Stimulated activated memory B cell treated with anti-CD40 and anti-IgM and Interleukin-4, amounts not matched to agents 10 μg/mL and 1 μg/mL and 100 μg/mL, for 72 hours (primary cell): ENCODE measurements around the gene C10orf71.

Experiments used
- ATAC-seq: fragments of 150-1000 bp; cut with Tn5 transposase; 2 replicates; pipeline ENCODE4 v1.10.0; 2021
- H3K27ac Mint-ChIP-seq: one replicate; pipeline ENCODE4 v1.8.0; 2022; ENCODE audit warnings: mild to moderate bottlenecking, mixed read lengths
- H3K27me3 Mint-ChIP-seq: one replicate; pipeline ENCODE4 v1.8.0; 2022; ENCODE audit warnings: mixed read lengths
- H3K36me3 Mint-ChIP-seq: one replicate; pipeline ENCODE4 v1.8.0; 2022; ENCODE audit warnings: mixed read lengths
- H3K4me1 Mint-ChIP-seq: one replicate; pipeline ENCODE4 v1.8.0; 2022; ENCODE audit warnings: mixed read lengths
- H3K4me3 Mint-ChIP-seq: one replicate; pipeline ENCODE4 v1.8.0; 2022; ENCODE audit warnings: mild to moderate bottlenecking, moderate library complexity, mixed read lengths
- H3K9me3 Mint-ChIP-seq: one replicate; pipeline ENCODE4 v1.8.0; 2022; ENCODE audit warnings: mixed read lengths

C10orf71 gene

DNA sequence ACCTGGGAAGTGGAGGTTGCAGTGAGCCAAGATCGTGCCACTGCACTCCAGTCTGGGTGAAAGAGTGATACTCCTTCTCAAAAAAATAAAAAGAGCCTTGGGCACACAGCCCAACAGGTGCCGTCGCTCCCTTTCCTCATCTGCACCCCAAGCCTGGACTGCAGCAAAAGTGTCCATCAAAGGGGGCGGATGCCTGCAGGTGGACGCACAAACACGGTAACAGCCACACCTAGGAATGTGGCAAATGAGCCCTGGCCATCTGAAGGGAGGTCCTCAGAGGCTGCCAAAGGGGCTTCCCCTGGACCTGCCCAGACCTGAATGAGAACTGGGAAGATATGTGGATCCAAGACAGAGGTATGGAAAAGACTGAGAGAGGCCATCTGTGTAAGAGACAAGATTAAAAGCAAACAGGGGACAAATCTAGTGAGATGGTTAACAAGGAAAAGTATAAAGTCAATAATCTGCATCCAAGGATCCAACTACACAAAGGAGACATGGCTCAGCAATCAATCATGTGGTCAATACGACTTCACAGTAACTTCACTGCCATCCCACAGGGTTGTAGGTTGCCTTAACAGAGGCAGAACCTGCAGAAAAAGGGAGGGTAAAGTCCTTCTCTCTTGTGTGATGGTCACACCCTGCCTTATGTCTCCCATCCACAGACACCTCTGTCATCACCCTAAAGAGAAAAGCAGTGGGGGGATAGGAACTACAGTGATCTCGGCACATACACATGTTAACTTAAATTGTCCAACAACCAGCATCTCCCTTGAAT, 71.5 kb downstream of the C10orf71 start:
- no peaks in the 10 kb centered on the region for H3K27me3 Mint-ChIP-seq

DNA sequence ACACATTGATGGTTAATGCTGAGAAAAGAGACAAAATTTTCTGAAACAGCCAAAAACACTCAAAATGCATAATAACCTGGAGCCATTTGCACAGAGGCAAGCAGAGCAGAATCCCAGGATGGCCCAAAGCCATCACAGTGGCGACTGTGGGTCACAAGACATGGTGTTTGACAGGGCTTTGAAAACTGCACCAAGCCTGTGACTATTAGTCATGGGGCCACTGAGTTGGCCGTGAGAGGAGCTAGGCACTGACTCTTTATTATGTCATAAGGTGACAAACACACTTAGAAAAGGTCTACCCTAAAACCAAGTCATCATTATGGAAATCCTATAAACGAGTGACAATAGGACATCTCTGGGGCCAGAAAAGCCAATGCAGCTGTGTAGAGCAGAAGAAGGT, 73.0 kb downstream of the C10orf71 start:
- no peaks in the 10 kb centered on the region for H3K9me3 Mint-ChIP-seq
- H3K4me1 Mint-ChIP-seq, result no peaks in the 10 kb centered on the region
- no peak overlapping the region for H3K27ac Mint-ChIP-seq
- peaks cover 5% of the 10 kb centered on the region for H3K27me3 Mint-ChIP-seq
- ATAC-seq, result no peak
- H3K4me3 Mint-ChIP-seq, result no peak overlapping the region
- no peaks in the 10 kb centered on the region for H3K36me3 Mint-ChIP-seq

More for the DNA sequence above, 71.5 kb downstream of the C10orf71 start:
- no peaks in the 10 kb centered on the region for H3K9me3 Mint-ChIP-seq
- H3K36me3 Mint-ChIP-seq, result no peaks in the 10 kb centered on the region
- no peaks in the 10 kb centered on the region for H3K4me1 Mint-ChIP-seq
- ATAC-seq, result no peak
- no peak overlapping the region for H3K27ac Mint-ChIP-seq
- no peak overlapping the region for H3K4me3 Mint-ChIP-seq

DNA sequence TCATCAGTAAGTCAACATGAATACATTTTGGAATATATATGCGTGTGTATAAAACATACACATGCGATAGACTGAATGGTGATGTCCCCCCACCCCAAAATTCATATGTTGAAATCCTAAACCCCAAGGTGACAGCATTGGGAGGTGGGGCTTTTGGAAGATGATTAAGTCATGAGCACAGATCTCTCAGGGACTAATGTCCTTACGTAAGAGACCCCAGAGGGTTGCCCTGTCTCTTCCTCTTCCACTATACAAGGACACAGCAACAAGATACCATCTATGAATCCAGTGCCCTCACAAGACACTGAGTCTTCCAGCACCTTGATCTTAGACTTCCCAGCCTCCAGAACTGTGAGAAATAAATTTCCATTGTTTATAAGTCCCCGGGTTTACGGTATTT, 74.4 kb downstream of the C10orf71 start:
- Mint-ChIP-seq H3K27ac (no peak overlapping the region), H3K4me1 (no peaks in the 10 kb centered on the region), H3K27me3 (peaks cover 5% of the 10 kb centered on the region), H3K4me3 (no peak overlapping the region), H3K36me3 (no peaks in the 10 kb centered on the region), H3K9me3 (no peaks in the 10 kb centered on the region)
- ATAC-seq, result no peak

DNA sequence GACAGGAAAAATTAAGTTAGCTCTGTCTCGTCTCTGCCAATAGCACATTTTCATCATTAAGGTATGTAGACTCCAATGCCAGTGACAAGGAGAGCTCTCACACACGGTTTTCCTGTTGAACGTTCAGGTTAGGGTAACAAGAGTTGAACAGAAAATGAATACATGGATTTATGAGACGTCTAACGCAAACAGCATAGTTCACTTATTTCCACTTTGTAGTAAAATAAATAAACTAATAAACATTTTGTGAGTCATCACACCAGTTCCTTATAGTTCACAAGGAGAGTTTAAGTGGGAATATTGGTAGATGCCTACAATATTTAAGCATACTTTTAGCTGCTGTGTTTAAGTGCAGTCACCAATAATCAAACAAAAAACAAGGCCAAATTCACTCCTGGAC, 75.8 kb downstream of the C10orf71 start:
- no peak for ATAC-seq
- no peak overlapping the region for H3K4me3 Mint-ChIP-seq
- no peak overlapping the region for H3K27ac Mint-ChIP-seq
- no peaks in the 10 kb centered on the region for H3K4me1 Mint-ChIP-seq
- no peaks in the 10 kb centered on the region for H3K36me3 Mint-ChIP-seq
- H3K9me3 Mint-ChIP-seq, result no peaks in the 10 kb centered on the region
- peaks cover 5% of the 10 kb centered on the region for H3K27me3 Mint-ChIP-seq

DNA sequence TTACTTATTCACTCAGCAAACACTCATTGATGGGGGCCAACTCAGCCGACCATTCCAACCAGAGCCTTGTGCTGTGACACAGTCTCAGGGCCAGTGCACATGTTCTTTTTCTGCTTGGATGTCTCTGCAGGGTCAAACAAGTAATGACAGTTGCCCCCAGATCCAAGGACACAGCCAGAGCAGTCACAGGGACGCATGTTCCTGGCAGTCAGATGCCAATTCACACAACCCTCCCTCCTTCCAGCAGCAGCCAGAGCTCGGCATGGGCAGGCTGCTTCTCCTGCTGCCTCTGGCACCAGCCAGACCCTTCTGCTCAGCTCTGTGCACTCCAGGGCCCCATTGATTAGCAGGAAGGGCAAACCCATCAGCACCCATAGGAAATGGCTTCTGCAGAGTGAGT, 76.6 kb downstream of the C10orf71 start:
- no peak for ATAC-seq
- Mint-ChIP-seq H3K27me3 (peaks cover 5% of the 10 kb centered on the region), H3K27ac (no peak overlapping the region), H3K9me3 (no peaks in the 10 kb centered on the region), H3K4me3 (no peak overlapping the region), H3K4me1 (no peaks in the 10 kb centered on the region), H3K36me3 (no peaks in the 10 kb centered on the region)
